Ovary (tissue), 3 donors: ENCODE results near the gene PRR5.

Experiments used
- EP300 ChIP-seq: sonication (generic); formaldehyde crosslinking; IDR thresholded peaks from one replicate; pipeline ENCODE4 v1.6.1; 2017; ENCODE audit warnings: antibody characterized with exemption
- TF ChIP-seq, protein P1 (sequence below), 3 donors: fragments of 450-650 bp in 2 of 3; fragments of 200-600 bp in 1 of 3; IDR thresholded peaks; one replicate each; pipeline versions ENCODE4 v1.5.1 to v1.8.0; 2016 to 2022; ENCODE audit warnings: antibody characterized with exemption in 3 of 3, mild to moderate bottlenecking in 1 of 3
- donor health status: DM: no; HTN: no; CAD: no.

DNA sequence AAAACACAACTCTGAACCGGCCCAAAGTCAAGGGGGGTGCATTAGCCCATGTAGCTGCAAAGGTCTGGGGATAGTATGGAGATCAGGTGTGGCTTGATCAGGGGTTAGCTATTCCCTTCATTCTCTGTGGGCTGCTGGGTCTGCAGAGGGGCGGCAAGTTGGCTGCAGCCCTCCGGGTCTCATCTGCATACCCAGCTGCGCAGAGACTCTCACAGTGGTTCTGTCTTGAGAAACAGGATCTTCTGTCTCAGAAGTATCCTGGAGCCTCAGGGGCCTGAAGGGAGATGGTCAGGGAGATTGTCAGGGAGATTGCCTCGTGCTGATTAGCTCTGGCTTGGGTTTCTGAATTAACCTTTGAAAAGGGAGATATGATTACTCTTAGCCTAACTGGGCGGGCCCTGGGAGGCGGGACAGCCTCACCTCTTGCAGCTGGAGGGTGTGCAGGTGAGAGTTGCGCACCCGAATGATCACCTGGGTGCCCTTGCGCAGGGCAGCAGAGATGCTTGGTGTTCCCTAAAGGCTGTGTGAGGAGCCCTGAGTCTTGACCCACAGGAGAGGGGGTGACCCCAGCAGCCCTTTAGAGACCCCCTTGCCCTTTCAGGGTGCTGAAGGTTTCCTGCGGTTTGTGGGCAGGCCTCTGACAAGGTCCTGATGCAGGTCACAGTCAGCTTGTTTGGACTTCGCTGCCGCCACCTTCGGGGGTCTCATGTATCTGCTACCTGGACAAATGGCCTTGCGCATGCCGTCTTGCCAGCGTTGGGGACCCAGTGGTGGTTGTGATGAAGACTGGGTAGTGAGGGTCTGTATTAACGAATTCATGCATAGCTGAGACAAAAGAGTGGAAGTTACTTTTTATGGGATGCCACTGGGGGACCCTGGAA lies 57.7 kb downstream of the PRR5 start:
- TF ChIP-seq EP300: no peak
- TF ChIP-seq, protein P1, sequence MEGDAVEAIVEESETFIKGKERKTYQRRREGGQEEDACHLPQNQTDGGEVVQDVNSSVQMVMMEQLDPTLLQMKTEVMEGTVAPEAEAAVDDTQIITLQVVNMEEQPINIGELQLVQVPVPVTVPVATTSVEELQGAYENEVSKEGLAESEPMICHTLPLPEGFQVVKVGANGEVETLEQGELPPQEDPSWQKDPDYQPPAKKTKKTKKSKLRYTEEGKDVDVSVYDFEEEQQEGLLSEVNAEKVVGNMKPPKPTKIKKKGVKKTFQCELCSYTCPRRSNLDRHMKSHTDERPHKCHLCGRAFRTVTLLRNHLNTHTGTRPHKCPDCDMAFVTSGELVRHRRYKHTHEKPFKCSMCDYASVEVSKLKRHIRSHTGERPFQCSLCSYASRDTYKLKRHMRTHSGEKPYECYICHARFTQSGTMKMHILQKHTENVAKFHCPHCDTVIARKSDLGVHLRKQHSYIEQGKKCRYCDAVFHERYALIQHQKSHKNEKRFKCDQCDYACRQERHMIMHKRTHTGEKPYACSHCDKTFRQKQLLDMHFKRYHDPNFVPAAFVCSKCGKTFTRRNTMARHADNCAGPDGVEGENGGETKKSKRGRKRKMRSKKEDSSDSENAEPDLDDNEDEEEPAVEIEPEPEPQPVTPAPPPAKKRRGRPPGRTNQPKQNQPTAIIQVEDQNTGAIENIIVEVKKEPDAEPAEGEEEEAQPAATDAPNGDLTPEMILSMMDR (IDR thresholded peaks at IDR 0.05): no peak
